Coronary artery (tissue), 2 donors: ENCODE measurements around the gene MAGEB1.

ENCODE experiments used
- DNase-seq: peaks from one replicate; pipeline ENCODE4 v3.0.0-alpha.2; 2017; ENCODE audit warnings: low spot score
- H3K27ac ChIP-seq, 2 donors: fragments of 200-600 bp; sonication (generic); one replicate each; pipeline ENCODE4 v1.5.1; 2016 to 2019
- H3K4me3 ChIP-seq: fragments of 200-600 bp; sonication (generic); 2 replicates; pipeline ENCODE4 v1.5.1; 2016; ENCODE audit warnings: mild to moderate bottlenecking, moderate library complexity
- CTCF ChIP-seq: fragments of 200-600 bp; sonication (generic); IDR thresholded peaks from one replicate; pipeline ENCODE4 v1.5.1; 2019; ENCODE audit warnings: antibody characterized with exemption

MAGEB1 gene

GRCh38 chrX:30283456-30284200 is 36.7 kb downstream of the MAGEB1 start:
- no peak for DNase-seq
- Histone ChIP-seq H3K4me3 (no peak overlapping the region), H3K27ac (no peak overlapping the region)
- no peak for TF ChIP-seq CTCF

GRCh38 chrX:30296408-30297254 is 49.7 kb downstream of the MAGEB1 start:
- DNase-seq = no peak
- no peak for TF ChIP-seq CTCF
- H3K27ac ChIP-seq = no peak overlapping the region
- no peak overlapping the region for H3K4me3 ChIP-seq

GRCh38 chrX:30301208-30301607 is 54.3 kb downstream of the MAGEB1 start:
- Histone ChIP-seq H3K27ac (no peak overlapping the region), H3K4me3 (no peak overlapping the region)
- TF ChIP-seq CTCF = no peak
- DNase-seq = no peak
